PC-9 (cell line): ENCODE data around the gene SOX5.

Source experiments
- CTCF ChIP-seq: fragments of 200-600 bp; sonication (generic); conservative IDR thresholded peaks from 2 replicates; pipeline ENCODE4 v1.6.1; 2017; ENCODE audit warnings: mixed run types, antibody characterized with exemption, mild to moderate bottlenecking, moderate library complexity
- EZH2 ChIP-seq: fragments of 200-600 bp; sonication (generic); IDR thresholded peaks from 2 replicates; pipeline ENCODE4 v1.8.0; 2017; ENCODE audit warnings: antibody characterized with exemption, low read depth

GRCh38 chr12:23813206-23813605 lies 136.3 kb downstream of the SOX5 start:
- TF ChIP-seq CTCF = no peak
- TF ChIP-seq EZH2 = no peak
